NCI-H2107 (cell line): Measurements from ENCODE around the gene ACOT8.
A peak's percentile ranks its signal among the peaks of the same experiment; 100 is the strongest.
"Not testable (repeated sequence)": the region's sequence is repeated elsewhere in the genome, so short reads cannot be mapped to it uniquely, and the experiment has no call there.

Experiments used
- DNase-seq: peaks from one replicate; lab custom pipeline; 2025; lab: John Stamatoyannopoulos, UW

ACOT8 gene

GRCh38 chr20:45827030-45827652, 30.1 kb downstream of the ACOT8 start, which contains the start of gene TNNC2:
Gene TNNC2, minus strand, starts transcription at chr20:45827312. Its CDS starts 64 bp downstream, at chr20:45827248.
- DNase-seq, result no peak

DNA sequence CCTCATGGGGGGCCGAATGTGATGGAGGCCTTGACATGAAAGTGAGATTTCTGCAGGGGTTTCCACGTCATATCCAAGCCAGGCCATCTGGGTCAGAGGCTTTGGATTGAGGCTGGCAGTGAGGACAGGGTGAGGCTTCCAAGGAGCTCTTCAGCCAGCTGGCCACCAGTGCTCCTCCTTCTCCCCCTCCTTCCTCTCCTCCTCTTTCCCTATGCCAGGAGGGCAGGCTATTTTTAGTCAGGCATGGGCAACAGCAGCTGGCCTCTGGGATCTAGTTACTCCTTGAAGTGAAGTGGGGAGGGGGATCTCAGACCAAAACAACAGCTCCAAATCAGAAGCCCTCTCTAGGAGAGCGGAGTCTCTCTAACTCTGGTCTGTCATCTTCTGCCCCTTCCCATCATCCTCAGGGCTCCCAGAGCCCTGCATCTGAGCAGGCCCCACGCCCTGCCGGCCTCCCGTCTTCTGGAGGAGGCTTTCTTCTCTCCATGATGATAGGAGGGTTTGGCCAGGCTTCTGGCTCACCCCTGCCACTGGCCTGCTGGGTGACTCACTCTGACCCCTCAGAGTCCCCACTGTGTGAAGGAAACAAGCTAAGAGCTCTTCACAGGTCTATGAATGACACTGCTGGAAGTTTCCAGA, 30.7 kb downstream of the ACOT8 start:
- DNase-seq, result no peak

DNA sequence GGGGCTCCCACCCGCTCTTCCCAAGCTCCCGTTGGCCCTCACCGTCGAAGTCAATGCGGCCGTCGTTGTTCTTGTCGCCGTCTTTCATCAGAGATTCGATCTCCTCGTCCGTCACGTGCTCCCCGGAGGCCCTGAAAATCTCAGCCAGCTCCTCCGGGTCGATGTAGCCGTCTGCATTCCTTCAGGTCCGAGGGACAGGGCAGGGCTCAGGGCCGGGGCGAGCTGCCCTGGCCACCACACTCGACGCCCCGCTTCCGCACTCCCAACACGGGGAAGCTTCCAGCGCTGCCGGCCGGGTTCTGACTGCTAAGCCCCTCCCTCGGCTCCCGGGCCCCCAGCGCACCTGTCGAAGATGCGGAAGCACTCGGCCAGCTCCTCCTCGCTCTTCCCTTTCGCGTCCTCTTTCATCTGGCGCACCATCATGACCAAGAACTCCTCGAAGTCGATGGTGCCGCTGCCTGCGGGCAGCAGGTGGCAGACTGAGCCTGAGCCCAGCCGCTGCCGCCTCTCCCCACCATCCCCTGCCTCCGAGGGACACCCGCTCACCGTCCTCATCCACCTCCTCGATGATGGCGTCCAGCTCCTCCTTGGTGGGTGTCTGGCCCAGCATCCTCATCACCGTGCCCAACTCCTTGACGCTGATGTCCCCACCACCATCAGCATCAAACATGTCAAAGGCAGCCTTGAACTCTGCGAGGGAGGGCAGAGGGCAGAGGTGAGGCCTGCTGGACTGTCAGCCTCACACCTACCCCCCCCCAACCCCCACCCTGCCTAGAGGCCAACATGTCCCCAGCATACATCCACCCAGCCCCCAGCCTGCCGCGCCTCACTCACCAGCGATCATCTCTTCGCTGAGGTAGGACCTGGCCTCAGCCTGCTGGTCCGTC, 33.0 kb downstream of the ACOT8 start:
- no peak for DNase-seq

- DNase-seq, result no peak
These were observed 34.3 kb downstream of the ACOT8 start for GRCh38 chr20:45822857-45823256.

- no peak for DNase-seq
These were observed 35.2 kb downstream of the ACOT8 start for GRCh38 chr20:45821947-45822346.

DNA sequence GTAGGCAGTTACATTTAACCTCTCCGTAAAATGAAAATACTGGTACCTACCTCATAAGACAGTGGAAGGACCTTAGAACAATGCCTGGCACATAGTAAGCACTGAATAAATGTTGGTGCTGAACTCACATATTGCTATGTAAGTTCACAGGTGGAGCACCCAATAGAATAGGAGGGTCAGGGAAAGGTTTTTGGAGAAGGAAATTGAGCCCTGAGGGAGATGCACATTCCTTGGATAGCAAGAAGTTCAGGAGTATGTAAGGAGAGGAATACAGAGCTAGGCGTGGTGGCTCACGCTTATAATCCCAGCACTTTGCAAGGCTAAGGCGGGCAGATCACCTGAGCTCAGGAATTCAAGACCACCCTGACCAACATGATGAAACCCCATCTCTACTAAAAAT, 37.7 kb downstream of the ACOT8 start:
- no peak for DNase-seq

- DNase-seq, result no peak
These were observed 39.0 kb downstream of the ACOT8 start for GRCh38 chr20:45818239-45818638.

DNA sequence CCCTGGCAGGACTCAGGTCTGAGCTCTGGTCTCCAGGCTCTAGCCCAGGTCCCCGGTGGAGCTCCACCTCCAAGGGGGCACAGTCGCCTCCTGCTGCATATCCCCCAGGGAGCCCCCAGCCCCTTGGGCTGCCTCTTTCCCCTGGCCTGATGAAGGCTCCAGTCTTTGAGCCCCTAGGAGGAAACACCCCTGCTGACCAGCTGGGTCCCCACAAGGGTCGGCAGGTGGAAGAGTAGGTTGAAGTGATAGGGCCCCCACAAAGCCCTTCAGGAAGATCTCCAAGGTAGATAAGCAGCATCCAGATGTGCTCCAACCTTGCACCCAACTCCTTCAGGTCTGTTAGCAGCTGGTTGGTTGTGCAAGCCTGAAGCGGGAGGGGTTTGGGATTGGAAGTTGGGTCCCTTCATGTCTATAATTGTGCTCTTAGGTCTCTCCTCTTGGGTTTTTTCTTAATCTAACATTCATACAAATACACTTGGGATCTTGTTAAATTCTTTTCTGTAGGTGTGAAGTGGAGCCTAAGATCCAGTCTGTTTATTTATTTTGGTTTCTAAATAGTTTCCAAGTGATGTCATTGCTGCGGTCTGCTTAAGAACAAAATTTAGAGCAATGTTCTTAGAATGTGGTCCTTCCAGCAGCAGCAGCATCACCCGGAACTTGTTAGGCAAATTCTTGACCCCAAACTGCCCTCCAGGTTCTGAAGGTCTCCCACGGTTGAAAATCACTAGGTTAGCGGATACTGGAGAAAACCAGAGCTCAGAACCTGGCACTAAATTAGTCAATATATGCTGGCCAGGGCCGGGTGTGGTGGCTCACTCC, 39.6 kb downstream of the ACOT8 start:
- no peak for DNase-seq

DNA sequence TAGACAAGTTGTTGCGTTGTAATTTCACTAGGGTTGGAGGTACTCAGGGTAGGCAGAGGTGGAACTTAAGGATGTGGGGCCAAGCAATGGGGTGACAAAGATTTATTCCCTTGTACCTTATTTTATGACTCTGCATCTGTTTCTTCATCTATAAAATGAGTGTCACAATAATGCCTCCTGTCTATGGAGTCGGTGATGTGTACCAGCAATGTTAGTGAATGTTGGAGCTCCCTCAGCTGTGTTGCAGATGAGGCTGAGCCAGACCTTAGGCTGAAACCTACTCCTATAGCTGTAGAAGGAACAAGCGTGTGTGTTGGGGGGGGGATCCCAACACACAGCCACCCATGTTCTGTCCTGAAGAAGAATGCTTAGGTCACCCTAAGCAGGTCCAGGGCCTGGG, 40.2 kb downstream of the ACOT8 start:
- DNase-seq, result no peak

GRCh38 chr20:45814314-45814713, 42.9 kb downstream of the ACOT8 start:
- DNase-seq, result no peak

DNA sequence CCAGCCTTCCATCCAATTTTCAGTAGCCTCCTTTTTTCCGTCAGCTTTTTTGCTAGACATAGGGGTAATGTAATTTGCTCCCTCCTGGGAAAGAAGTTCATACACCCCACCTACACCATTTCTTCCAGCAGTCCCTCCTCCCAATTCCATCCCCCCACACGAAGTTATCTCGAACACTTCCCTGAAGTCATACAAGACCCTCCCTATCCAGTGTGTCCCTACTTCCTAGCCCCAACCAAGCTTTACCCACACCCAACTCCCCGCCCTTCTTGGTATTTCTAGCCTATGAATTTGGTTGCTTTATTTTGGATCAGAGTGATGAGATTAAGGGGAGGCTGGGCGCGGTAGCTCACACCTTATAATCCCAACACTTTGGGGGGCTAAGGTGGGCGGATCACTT, 43.7 kb downstream of the ACOT8 start:
- DNase-seq, result no peak

- no peak for DNase-seq
These were observed 44.2 kb downstream of the ACOT8 start for GRCh38 chr20:45813006-45813340.

DNA sequence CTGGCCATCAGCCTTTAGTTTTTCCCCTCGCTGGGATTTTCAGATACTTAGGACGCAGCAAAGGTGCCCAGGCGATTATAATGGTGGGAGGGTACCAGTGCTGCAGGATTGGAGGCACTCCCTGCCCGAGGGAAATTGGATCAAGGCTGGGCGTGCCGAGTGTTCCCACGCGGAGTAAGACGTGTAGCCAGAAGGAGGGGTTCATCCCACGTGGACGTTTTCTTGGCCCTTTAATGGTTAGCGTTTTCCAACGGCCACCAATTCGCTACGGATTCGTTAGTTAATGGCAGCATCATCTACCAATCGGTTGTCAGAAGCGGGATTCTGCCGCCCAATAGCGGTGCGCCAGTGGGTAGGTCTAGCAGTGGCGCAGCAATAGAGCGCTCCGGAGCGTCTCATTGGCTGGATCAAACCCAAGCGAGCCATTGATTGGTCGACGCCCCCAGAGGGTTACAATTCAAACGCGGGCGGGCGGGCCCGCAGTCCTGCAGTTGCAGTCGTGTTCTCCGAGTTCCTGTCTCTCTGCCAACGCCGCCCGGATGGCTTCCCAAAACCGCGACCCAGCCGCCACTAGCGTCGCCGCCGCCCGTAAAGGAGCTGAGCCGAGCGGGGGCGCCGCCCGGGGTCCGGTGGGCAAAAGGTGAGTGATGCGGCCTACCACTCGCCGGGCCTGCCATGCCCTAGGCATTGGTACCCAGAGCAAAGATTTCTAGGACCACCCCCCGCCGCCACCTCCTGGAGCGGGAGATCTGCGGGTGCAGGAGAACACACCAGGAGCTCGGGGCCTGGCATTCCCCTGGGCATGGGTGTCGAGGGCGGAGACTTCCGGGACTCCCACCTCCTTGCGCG, 44.8 kb downstream of the ACOT8 start, which contains the start of gene UBE2C:
TSS of gene UBE2C (plus strand) at position 488 of the 849 bp plus-strand sequence. CDS start at position 540, 52 bp downstream.
- DNase-seq, result peak; percentile 91

DNA sequence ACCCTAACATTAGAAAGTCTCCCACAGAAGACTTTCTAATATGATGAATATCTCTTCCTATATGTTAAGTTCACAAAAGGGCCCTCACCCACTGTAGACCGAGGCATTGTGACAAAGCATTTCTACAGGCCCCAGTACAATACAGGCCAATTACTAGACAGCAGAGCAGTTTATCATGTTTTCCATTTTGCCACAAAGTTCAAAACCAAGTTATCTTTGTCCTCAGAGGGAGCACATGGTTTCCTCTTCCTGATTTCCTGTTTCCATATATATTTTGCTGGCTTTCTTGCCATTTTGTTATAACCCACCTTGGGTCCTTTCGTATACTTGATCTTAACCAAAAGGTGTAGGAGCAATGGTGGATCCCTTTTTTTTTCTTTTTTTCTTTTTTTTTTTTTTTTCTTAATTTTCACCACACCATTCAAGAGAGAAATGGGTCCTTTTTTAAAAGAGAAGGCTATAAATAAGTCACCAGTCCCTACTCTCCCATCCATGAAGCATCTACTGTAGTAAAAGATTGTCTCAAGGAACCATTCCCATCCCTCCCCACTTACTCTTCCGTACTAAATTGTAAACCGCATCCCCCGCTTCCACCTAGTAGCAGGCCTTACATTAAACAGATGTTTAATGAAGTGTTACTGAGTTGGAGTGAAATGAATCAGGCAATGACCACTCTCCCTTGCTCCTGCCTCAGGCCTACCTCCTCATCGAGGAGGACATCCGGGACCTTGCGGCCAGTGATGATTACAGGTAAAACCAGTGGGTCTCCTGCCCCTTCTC, 46.8 kb downstream of the ACOT8 start:
- no peak for DNase-seq

- DNase-seq, result no peak
These were observed 55.3 kb downstream of the ACOT8 start for GRCh38 chr20:45801851-45802250.

DNA sequence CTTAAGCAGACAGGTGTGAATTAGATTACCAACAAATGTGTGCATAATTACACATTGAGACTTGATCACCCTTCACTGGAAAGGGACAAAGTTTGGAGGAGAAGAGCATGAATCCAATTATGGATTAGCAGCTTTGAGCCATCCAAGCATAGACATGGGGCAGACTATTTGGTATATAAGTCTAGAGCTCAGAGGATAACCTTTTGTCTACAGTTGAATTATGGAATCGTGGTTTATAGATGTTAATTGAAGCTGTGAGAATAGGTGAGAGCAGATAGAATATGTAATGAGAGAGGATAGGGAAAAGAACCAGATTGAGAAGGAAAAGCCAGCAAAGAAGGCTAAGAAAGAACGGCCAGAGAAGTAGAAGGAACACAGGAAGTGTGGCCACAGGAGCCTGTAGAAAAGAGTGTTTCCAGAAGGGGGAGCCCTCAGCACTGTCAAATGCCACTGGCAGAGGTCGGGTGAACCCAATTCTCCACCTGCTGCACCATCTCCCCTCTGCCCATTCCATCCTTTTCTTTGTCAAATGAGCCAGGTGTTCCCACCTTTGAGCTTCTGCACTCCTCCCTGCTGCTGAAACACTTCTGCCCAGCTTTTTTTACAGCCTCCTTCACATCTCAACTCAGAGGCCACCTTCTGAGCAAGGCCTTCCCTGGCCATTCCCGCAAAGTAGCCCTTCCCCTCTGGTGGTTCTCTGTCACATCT, 58.1 kb downstream of the ACOT8 start:
- DNase-seq, result peak; percentile 22

DNA sequence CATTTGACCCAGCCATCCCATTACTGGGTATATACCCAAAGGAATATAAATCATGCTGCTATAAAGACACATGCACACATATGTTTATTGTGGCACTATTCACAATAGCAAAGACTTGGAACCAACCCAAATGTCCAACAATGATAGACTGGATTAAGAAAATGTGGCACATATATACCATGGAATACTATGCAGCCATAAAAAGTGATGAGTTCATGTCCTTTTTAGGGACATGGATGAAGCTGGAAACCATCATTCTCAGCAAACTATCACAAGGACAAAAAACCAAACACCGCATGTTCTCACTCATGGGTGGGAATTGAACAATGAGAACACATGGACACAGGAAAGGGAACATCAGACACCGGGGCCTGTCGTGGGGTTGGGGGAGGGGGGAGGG, 59.2 kb downstream of the ACOT8 start:
- DNase-seq, result not testable (repeated sequence)

DNA sequence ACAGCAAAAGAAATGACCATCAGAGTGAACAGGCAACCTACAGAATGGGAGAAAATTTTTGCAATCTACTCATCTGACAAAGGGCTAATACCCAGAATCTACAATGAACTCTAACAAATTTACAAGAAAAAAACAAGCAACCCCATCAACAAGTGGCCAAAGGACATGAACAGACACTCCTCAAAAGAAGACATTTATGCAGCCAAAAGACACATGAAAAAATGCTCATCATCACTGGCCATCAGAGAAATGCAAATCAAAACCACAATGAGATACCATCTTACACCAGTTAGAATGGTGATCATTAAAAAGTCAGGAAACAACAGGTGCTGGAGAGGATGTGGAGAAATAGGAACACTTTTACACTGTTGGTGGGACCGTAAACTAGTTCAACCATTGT, 59.7 kb downstream of the ACOT8 start:
- not testable (repeated sequence) for DNase-seq

- no peak for DNase-seq
These were observed 60.7 kb downstream of the ACOT8 start for GRCh38 chr20:45796337-45797065.
